ENCODE data around the gene GMDS.

GRCh38 chr6:2208468-2208867, 36.9 kb downstream of the GMDS start:
- TF ChIP-seq, protein P1, sequence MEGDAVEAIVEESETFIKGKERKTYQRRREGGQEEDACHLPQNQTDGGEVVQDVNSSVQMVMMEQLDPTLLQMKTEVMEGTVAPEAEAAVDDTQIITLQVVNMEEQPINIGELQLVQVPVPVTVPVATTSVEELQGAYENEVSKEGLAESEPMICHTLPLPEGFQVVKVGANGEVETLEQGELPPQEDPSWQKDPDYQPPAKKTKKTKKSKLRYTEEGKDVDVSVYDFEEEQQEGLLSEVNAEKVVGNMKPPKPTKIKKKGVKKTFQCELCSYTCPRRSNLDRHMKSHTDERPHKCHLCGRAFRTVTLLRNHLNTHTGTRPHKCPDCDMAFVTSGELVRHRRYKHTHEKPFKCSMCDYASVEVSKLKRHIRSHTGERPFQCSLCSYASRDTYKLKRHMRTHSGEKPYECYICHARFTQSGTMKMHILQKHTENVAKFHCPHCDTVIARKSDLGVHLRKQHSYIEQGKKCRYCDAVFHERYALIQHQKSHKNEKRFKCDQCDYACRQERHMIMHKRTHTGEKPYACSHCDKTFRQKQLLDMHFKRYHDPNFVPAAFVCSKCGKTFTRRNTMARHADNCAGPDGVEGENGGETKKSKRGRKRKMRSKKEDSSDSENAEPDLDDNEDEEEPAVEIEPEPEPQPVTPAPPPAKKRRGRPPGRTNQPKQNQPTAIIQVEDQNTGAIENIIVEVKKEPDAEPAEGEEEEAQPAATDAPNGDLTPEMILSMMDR (conservative IDR thresholded peaks at IDR 0.05; ENCODE audit: low read length): no peak
- TF ChIP-seq EZH2phosphoT487 (IDR thresholded peaks at IDR 0.05; ENCODE audit: borderline replicate concordance): no peak

Data from Loucy (cell line).